ENCODE measurements around the gene ZNF711. TPM values are rescaled to one million over a fixed set of nuclear protein-coding genes. Genes with fewer than 3 reads are reported as not detected.

Gene ZNF711
- total RNA-seq: 1 to 10 TPM in 4 of 6 donors, under 1 TPM in 2; 0.49 to 3.0 (median 1.1) TPM

DNA sequence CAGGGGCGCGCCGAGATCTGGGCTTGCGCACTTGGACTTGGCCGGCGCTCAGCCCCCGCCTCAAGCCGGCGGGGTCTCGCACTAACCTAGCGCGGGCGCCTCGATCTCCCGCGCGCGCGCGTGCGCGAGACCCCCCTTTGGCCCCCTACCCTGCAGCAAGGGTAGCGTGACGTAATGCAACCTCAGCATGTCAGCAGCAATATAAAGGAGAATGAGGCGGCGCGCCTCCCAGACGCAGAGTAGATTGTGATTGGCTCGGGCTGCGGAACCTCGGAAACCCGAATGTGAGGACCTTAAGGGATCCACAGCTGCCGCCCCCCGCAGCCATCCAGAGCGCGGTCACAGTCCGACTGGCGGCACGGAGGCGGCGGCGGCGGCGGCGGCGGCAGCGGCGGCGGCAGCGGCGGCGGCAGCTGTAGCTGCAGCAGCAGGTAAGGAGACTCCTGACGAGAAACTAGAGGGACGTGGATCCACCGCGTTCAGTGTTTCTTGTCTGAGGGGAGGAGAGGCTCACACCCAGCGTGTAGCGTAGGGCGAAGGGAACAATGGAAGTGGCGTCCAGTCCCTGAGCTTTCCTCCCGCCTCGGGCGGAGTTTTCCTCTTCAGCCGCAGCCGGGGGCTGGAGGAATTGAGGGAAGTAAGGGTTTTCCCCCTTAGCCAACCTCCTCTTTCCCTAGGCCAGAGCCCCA lies at the start of gene ZNF711, which contains the start of gene SATL1:
TSS of gene ZNF711 (plus strand) at position 231 of the 689 bp plus-strand sequence. CDS start 3,582 bp downstream, outside the sequence.
TSS of gene SATL1 (minus strand) at position 19 of the 689 bp plus-strand sequence. CDS start 134,811 bp downstream, outside the sequence.
- Histone ChIP-seq H3K27ac (peak within 1 kb of the TSS in 1 of 4 donors; percentile 42), H3K27me3 (no peaks in the 10 kb centered on the region), H3K4me3 (peak within 1 kb of the TSS; percentile 16 to 63 (median 50)), H3K4me1 (no peaks in the 10 kb centered on the region), H3K9me3 (no peaks in the 10 kb centered on the region), H3K36me3 (no peaks in the 10 kb centered on the region)
- no peak for TF ChIP-seq POLR2A (IDR thresholded peaks at IDR 0.05)
- no peak for TF ChIP-seq POLR2AphosphoS5 (IDR thresholded peaks at IDR 0.05)
- TF ChIP-seq EP300 (IDR thresholded peaks at IDR 0.05): no peak
- TF ChIP-seq, protein P1, sequence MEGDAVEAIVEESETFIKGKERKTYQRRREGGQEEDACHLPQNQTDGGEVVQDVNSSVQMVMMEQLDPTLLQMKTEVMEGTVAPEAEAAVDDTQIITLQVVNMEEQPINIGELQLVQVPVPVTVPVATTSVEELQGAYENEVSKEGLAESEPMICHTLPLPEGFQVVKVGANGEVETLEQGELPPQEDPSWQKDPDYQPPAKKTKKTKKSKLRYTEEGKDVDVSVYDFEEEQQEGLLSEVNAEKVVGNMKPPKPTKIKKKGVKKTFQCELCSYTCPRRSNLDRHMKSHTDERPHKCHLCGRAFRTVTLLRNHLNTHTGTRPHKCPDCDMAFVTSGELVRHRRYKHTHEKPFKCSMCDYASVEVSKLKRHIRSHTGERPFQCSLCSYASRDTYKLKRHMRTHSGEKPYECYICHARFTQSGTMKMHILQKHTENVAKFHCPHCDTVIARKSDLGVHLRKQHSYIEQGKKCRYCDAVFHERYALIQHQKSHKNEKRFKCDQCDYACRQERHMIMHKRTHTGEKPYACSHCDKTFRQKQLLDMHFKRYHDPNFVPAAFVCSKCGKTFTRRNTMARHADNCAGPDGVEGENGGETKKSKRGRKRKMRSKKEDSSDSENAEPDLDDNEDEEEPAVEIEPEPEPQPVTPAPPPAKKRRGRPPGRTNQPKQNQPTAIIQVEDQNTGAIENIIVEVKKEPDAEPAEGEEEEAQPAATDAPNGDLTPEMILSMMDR (IDR thresholded peaks at IDR 0.05): no peak
- DNase-seq (peak; percentile 29 to 82), ATAC-seq (ENCODE audit: low FRiP score in 2 of 2) (peak; percentile 34 to 72)
- 39% methylated on average over 65 of the region's 65 CpGs; no CpG with 5 or more reads in 1 of the 2 donors for WGBS, 2 donors

DNA sequence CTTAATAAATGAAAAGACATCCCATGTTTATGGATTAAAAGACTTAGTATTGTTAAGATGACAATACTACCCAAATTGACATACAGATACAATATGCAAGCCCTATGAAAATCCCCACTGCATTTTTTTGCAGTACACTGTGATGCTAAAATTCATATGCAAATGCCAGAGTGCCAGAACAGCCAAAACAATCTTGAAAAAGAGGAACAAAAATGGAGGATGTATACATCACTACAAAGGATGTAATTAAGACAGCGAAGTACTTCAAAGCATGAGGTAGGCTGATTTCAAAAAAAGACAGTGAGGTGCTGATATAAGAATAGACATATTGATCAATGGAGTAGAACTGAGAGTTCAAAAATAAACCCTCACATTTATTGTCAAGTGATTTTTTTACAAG lies 47.5 kb upstream of the ZNF711 start:
- Histone ChIP-seq H3K27ac (no peak overlapping the region), H3K4me3 (no peak overlapping the region), H3K27me3 (no peaks in the 10 kb centered on the region), H3K9me3 (no peaks in the 10 kb centered on the region), H3K4me1 (no peaks in the 10 kb centered on the region), H3K36me3 (no peaks in the 10 kb centered on the region)
- 41 to 56% methylated on average over 1 of the region's 1 CpG for WGBS, 2 donors
- no peak for ATAC-seq (ENCODE audit: low FRiP score in 2 of 2)
- TF ChIP-seq EP300 (IDR thresholded peaks at IDR 0.05): no peak
- TF ChIP-seq, protein P1 (IDR thresholded peaks at IDR 0.05): no peak
- TF ChIP-seq POLR2AphosphoS5 (IDR thresholded peaks at IDR 0.05): no peak
- TF ChIP-seq POLR2A (IDR thresholded peaks at IDR 0.05): no peak
- no peak for DNase-seq

DNA sequence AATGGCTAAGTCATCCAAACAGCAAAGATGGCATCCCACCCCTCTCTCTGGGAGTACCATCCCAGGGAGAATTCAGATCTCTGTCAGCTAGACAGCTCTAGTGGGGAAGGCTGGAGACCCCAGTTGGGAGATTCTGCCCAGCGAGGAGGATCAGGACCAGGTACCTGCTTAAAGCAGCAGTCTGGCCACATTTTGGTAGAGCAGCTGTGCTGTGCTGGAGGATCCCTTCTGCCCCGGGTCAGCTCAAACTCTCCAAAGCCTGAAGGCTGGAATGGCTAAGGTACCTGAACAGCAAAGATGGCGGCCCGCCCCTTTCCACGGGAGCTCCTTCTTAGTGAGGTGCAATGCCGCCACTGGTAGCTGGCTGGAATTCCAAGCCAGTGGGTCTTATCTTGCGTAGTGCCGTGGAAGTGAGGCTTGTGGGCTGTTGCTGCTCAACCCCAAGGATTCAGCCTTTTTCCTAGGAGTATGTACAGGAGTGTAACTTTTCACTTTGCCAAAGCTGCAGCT lies 40.3 kb upstream of the ZNF711 start:
- no peaks in the 10 kb centered on the region for H3K27me3 ChIP-seq
- H3K9me3 ChIP-seq: no peaks in the 10 kb centered on the region
- no peak for TF ChIP-seq POLR2A (IDR thresholded peaks at IDR 0.05)
- TF ChIP-seq POLR2AphosphoS5 (IDR thresholded peaks at IDR 0.05): no peak
- no peak for DNase-seq
- WGBS, 2 donors: 88% methylated on average over 8 of the region's 8 CpGs; no CpG with 5 or more reads in 1 of the 2 donors
- H3K36me3 ChIP-seq: no peaks in the 10 kb centered on the region
- no peak overlapping the region for H3K4me3 ChIP-seq
- no peak for ATAC-seq (ENCODE audit: low FRiP score in 2 of 2)
- H3K4me1 ChIP-seq: no peaks in the 10 kb centered on the region
- no peak overlapping the region for H3K27ac ChIP-seq

DNA sequence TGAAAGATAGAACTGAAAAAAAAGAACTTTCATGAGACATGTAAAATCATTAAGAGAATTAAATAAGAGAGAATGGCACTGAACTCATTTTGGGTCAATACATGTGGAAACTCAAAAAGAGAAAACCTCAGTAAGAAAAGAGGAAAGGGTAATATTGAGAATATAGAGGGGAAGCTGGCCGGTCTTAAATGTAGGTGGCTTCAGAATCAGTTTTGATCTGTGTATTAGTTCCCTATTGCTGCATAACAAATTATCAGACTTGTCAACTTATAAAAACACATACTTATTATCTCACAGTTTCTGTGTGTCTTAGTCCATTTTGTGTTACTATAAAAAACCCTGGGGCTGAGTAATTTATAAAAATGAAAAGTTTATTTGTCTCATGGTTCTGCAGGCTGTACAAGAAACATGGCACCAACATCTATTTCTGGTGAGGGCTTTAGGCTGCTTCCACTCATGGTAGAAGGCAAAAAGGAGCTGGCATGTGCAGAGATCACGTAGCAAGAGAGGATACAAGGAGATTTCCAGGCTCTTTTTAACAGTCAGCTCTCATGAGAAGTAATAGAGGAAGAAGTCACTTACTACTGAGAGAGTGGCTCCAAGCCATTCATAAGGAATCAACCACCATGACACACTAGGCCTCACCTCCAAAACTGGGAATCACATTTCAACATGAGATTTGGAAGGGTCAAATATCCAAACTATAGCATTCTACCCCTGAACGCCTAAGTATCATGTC lies 29.8 kb upstream of the ZNF711 start:
- WGBS, 2 donors: 67 to 84% methylated on average over 3 of the region's 3 CpGs
- no peaks in the 10 kb centered on the region for H3K9me3 ChIP-seq
- no peak overlapping the region for H3K27ac ChIP-seq
- H3K4me1 ChIP-seq: no peaks in the 10 kb centered on the region
- ATAC-seq (ENCODE audit: low FRiP score in 2 of 2) (no peak), DNase-seq (no peak)
- no peaks in the 10 kb centered on the region for H3K36me3 ChIP-seq
- H3K4me3 ChIP-seq: no peak overlapping the region
- no peaks in the 10 kb centered on the region for H3K27me3 ChIP-seq
- no peak for TF ChIP-seq EP300 (IDR thresholded peaks at IDR 0.05)
- TF ChIP-seq POLR2A (IDR thresholded peaks at IDR 0.05): no peak
- TF ChIP-seq, protein P1 (IDR thresholded peaks at IDR 0.05): no peak
- no peak for TF ChIP-seq POLR2AphosphoS5 (IDR thresholded peaks at IDR 0.05)

DNA sequence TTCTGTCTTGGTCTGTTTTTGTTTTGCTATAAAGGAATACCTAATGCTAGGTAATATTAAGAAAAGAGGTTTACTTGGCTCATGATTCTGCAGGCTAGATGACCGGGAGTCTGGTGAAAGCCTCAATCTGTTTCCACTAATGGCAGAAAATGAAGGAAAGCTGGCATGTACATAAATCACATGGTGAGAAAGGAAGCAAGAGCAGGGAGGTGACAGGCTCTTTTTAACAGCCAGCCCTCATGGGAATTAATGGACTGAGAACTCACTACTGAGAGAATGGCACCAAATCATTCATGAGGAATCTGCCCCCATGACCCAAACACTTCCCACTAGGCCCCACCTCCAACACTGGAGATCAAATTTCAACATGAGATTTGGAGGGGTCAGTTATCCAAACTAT lies 27.8 kb upstream of the ZNF711 start:
- TF ChIP-seq POLR2AphosphoS5 (IDR thresholded peaks at IDR 0.05) (no peak), POLR2A (IDR thresholded peaks at IDR 0.05) (no peak), EP300 (IDR thresholded peaks at IDR 0.05) (no peak)
- TF ChIP-seq, protein P1 (IDR thresholded peaks at IDR 0.05): no peak
- Histone ChIP-seq H3K36me3 (no peaks in the 10 kb centered on the region), H3K27ac (no peak overlapping the region), H3K4me1 (no peaks in the 10 kb centered on the region), H3K27me3 (no peaks in the 10 kb centered on the region), H3K4me3 (no peak overlapping the region), H3K9me3 (no peaks in the 10 kb centered on the region)
- 81 to 83% methylated on average over 1 of the region's 1 CpG for WGBS, 2 donors
- DNase-seq: no peak
- no peak for ATAC-seq (ENCODE audit: low FRiP score in 2 of 2)
